Hematopoietic multipotent progenitor cell treated with erythropoietin and hydrocortisone succinate and interleukin-3 and kit ligand, for 15 days (in vitro differentiated cells): ENCODE measurements around the gene OR2A7.
"Not testable (repeated sequence)": the region's sequence is repeated elsewhere in the genome, so short reads cannot be mapped to it uniquely, and the experiment has no call there.

Source experiments
- DNase-seq: peaks from one replicate; pipeline ENCODE4 v3.0.0-alpha.2; 2015; ENCODE audit warnings: low spot score

OR2A7 gene

DNA sequence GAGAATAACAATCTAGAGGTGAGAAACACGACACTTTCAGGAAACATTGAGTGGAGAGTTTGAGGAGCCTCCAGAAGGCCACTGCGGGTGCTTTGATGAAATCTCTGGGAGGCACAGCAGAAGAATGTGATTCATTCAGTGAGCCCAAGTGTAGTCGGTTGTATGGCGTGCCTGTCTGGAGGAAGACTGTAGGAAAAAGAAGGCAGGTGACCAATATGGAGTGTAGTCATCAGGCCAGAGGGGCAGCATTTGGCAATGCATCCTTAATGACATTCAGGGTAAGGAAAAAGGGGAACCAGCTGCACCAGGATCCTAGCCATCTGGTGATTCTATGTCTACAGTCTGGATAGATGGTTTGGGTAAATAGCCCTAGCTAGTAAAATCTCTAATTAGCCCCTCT is 12.3 kb downstream of the OR2A7 start:
- DNase-seq, result not testable (repeated sequence)

DNA sequence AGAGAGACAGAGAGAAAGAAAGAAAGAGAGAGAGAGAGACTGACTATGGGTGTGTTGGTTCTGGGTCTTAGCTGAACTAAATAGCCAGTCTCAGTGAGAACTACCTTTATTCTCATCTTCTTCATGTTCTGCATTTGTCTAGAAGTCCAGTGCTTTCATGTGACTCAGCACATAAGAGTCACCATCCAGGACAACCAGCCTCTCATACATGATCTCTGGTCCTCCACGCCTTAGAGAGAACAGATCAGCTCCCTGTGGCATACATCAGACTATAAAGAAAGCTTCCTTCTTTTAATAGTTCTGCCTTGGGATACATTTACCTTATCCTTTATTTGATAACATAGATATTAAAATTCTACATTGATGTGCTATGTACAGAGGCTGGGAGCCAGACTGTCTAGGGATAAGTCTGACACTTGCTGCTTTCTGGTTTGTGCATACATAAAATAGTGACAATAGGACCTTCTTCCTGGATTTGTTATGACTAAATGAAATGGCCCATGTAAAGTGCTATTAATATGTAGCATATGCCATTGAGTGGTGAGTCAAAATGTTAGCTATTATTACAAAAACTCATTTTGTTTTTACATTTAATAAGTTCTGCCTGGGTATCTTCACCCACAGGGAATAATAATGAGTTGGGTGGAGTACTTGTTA is 16.8 kb downstream of the OR2A7 start:
- not testable (repeated sequence) for DNase-seq

DNA sequence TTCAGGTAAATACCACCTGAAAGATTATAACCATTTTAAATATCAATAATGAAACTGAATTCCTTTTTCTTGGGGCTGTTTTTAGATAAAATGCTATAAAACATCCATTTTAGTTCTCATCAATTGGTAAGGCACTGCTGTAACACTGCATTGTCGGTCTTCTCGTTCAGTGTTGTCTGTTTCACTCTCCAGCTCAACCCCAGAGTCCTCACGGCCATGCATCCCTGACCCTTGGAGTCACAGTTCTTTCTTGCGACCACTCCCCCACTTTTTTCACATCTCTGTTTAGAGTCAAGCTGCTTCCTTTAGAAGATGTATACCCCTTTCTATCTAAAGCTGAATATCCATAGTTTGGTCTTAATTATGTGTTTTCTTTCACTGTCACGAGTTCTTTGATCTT is 17.6 kb downstream of the OR2A7 start:
- DNase-seq, result not testable (repeated sequence)

DNA sequence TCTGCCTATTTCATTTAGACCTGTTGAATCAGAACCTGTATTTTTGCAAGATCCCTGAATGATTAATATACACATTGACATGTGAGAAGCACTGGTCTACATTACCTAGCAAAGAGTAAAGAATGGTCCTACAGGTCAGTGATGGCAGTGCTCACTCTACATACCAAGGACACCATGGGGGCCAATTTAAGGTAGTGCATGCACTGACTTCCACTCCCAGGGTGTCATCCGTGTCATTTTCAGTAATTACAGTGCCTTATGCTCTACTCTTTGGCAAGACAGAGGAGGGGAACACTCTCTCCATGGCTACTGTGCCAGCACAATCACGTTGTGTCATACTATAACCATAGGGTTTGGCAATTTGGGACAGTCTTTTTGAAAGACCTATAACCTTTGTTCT is 19.2 kb downstream of the OR2A7 start:
- not testable (repeated sequence) for DNase-seq

DNA sequence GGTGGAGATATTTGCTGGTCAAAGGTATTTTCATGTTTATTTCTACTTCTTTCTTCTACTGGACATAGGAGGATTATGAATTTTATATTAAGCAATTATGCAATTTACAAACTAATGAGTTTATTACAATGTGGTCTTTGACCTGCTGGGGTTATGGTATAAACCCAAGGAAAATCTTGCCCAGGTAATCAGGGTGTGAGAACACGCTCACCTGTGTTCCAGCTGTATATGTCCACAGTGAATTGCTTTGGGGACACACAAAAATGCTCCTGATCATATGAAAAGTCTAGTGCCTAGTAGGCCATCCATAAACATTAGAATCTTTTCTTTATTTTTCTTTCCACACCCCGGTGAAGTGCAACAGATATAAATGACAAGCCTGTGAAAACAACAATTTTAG is 25.2 kb downstream of the OR2A7 start, which contains the start of gene OR2A42:
OR2A42 (minus strand) TSS at position 241 of the 400 bp plus-strand sequence. CDS start 6,762 bp downstream, outside the sequence.
- not testable (repeated sequence) for DNase-seq

DNA sequence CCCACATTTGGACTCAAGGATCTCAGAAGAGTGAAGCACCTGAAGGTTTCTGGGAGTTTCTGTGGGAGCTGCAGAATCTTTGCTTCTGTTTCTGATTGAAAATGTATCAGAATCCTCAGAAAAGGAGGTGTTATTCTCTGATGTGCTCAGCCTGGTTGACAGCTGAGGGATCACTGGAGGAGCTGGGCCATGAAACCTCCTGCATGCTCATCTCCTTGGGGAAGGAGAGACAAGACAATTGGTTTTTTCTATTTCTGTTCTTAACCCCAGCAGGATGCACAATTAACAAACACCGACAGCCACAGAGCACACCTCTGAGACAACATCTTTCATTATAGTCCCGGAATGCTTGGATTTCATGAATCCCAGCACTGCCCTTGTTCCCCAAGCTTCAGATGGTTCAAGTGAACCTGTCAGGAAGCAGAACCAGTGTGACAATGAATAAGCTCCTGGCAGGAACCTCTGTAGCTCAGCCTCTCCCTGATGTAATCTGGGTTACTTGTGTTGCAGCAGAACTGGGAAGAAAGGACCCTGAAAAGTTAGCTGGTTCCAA is 26.0 kb downstream of the OR2A7 start:
- not testable (repeated sequence) for DNase-seq

DNA sequence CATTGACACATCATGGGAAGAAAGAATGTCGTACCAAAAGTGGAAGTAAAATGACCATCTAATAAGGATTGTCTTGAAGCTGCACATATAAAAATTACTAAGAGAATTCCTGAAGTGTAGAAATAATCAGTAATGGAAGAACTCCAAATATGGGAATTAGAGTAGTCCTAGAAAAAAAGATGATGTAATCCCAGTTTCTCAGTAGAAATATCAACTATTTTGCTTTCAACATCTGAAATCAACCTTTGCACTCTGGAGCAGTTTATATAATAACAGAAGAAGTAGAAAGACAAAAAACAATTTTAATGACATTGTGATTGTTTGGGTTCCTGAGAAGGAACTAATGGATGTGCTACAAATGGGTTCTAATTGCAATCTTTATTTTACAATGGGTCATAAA is 31.6 kb downstream of the OR2A7 start:
- not testable (repeated sequence) for DNase-seq

DNA sequence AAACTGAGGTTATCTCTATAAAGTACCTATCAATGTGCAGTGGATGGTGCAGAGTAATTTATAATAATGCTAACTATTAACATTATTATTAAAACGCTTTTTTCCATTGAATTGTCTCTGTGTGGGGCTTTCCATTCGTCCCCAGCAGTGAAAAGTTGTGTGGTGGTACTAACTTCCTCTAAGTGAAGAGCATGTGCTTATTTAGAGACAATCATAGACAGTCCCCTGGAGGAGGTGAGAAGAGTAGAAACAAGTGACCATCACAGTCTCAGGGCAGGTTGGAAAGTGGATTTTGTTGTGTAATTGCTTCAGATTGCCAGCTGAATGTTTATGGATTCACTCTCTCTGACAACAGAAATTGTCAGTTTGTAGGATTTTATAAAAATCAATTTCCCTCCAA is 33.6 kb downstream of the OR2A7 start:
- not testable (repeated sequence) for DNase-seq

DNA sequence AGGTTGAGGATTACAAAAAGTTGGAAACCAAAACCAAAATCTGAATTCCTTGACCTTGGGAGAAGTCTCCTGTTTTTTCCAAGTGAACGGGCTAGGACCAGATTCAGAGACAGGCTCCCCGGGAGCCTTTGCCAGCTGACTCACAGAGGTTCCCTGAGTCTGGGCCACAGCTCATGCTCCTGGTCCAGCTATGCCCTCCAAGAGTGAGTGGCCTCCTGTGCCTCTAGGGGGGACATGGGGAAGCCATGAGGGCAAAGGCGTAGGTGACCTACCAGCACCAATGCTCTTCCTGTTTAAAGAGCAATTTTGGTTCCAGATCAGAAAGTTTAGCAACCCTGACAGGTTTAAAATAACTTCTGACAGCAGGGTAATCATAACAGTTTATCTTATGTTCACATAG is 35.8 kb downstream of the OR2A7 start:
- DNase-seq, result not testable (repeated sequence)

DNA sequence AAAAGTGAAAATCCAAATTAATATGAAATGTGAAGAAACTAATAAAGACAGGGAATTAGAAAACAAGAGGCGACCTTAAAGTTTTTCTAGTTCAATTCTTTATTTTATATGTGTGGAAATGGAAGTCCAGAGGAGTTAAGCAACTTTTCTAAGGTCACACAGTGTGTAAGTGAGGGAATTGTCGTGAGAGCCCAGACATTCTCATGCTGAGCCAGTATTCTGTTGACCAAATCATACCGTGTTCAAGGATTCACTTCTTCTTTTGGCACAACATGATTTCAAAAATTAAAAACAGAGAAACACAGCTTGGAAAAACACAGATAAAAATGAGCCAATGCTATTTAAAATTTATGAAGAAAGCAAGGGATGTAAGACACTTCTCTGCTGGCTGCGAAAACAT is 37.7 kb downstream of the OR2A7 start:
- not testable (repeated sequence) for DNase-seq

DNA sequence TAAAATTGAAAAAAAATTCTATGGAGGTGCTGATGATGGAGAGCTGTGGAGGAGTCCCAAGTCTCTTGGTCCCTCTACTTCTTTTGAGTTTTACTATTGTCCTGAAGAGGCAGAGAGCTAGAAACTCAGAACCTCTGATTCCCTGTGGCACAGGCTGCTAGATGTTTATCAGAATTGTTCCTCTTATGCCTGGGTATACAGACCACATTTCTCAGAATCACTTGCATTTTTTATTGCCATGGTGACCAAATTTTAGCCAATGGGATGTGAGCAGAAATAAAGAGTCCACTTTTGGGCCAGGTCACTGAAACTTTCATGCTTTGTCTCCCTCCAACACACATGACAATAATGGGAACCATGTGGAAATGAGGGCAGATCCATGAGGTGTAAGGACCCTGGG is 40.9 kb downstream of the OR2A7 start:
- not testable (repeated sequence) for DNase-seq

DNA sequence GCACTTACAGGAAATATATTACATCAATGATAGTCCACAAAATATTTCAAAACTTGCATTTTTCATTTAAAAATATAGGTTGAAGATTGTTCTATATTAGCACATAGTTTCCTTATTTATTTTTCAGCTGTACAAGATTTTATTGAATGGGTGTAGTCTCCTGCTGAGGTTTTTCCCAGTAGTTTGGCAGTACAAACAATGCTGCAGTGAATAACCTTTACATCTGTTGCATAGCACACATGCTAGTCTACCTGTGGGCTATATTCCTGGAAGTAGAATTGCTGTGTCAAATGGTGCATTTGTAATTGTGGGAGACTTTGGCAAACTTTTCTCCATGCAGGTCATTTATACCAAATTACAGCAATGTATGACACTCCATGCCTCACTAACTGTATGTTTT is 44.1 kb downstream of the OR2A7 start:
- DNase-seq, result not testable (repeated sequence)

DNA sequence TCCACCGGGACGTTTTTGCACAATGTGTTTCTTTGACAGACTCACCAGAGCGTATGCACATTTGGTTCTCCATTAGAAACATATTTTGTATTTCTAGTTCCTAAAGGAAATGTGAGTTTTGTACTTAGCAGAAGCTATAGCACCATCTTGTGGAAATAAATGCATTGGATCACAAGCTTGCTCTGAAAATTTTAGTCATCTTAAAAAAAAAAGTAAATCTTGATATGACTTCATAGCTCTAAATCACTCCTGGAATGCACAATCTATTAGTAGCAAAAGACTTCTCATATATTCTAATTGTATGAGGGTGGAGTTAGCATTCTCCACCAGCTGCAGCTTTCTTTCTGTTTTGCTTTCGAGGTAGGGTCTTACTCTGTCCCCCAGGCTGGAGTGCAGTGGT is 45.4 kb downstream of the OR2A7 start:
- DNase-seq, result not testable (repeated sequence)

DNA sequence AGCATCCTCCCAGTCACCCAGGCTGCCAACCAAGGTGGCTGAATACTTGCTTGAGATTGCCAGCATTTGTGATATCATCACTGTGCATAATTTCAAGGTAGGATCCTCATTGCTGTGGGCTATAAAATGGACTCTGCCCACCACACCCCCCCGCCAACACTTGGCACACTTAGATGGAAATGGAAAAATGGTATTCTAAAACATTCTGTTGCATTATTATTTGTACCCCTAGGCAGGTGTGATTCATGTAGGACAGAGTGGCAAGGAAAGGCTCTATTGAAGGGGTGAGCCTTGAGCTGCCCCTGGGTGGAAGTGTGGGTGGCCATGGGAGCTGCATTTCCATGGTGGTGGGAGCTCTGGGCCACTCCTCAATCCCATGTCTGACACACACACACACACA is 46.0 kb downstream of the OR2A7 start:
- DNase-seq, result not testable (repeated sequence)

DNA sequence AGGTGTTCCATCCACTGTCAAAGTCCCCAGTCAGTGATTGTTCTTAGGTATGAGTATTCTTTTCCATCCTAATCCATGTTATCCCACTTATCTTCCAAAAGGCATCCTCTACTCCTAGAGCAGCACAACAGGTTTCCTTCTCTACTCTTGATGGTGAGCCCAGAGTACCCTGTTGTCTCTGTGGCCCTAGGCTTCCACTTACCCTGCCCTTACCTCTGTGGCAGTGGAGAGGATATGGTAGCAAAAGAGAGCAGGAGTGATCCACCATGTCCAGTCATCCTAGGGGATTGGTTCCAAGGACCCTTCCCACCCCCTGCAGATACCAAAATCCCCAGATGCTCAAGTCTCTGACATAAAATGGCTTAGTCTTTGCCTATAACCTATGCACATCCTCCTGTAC is 47.4 kb downstream of the OR2A7 start:
- not testable (repeated sequence) for DNase-seq
